ENCODE measurements around the gene GPR89B. TPM values are rescaled to one million over a fixed set of nuclear protein-coding genes. Genes with fewer than 3 reads are reported as not detected.
"Not testable (repeated sequence)": the region's sequence is repeated elsewhere in the genome, so short reads cannot be mapped to it uniquely, and the experiment has no call there.

The GPR89B gene
- total RNA-seq, 1 experiment from 2014 or later: 2.3 TPM

DNA sequence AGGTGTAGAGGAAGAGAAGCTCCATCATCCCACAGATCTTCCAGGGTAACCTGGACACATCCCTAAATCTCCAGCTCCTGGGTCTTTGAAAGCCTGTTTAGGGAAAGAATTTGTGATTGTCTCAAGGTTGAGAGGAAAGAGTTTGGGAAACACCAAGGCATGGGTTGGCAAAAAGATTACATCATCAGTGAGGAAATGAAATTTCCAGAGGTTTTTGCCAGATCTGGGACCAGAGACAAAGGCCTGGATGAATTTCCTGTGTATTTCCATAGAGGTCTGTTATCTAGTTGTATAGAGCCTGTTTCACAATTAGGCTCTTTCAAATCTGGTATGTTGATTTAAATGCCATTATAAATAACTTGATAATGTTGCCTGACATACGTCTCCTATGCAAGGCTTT lies 82.3 kb downstream of the GPR89B start:
- DNase-seq (ENCODE audit: low read depth): no peak
- in situ Hi-C loops (cut with HindIII; ENCODE audit: low pct_unique_long_range_greater_than_20kb, low sequenced_read_pairs): no loop called here

DNA sequence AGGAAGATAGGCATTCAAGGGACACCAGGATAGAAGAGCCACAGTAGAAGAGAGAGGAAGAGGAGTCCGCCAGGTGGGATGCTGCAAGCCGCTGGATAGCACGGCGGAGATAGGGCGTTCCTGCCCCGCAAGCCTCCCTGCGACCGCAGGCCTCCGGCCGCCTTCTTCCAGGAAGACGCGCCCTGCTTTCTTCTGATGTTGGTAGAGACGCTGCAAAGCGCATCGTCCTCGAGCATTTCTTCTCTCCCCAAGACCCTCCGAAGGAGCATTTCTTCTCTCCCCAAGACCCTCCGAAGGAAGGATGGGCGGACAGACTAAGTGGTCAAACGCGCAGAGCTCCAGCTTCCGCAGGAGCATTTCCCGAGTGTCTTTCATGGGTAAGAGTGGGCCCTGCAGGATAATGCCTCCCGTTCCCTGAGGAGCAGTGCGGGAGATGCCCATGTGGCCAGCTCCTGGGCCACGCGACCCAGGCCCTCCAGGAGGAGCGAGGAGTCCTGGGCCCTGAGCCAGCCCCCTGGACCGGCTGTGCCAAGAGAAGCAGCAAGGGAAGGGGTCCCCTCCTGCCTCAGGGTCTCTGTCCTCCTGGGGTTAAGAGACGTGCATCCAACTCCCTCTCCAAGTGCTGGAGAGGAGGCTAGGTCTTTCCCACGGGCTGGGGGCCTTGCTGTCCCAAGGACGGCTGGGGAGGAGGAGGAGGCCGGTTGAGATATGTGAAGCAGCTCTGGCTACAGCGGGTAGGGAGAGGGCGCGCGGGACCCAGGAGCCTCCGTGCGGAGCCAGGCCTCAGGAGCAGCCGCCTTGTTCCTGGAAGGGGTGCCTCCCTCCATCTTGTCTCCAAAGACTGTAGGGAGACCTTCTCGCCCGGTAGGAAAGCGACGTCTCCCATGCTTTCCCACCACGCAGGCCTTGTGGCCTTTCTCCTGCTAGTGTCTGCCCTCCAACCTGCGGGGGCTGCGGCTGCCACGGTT lies 85.2 kb downstream of the GPR89B start:
- DNase-seq (ENCODE audit: low read depth); in situ Hi-C loops (cut with HindIII; ENCODE audit: low pct_unique_long_range_greater_than_20kb, low sequenced_read_pairs): not testable (repeated sequence)

DNA sequence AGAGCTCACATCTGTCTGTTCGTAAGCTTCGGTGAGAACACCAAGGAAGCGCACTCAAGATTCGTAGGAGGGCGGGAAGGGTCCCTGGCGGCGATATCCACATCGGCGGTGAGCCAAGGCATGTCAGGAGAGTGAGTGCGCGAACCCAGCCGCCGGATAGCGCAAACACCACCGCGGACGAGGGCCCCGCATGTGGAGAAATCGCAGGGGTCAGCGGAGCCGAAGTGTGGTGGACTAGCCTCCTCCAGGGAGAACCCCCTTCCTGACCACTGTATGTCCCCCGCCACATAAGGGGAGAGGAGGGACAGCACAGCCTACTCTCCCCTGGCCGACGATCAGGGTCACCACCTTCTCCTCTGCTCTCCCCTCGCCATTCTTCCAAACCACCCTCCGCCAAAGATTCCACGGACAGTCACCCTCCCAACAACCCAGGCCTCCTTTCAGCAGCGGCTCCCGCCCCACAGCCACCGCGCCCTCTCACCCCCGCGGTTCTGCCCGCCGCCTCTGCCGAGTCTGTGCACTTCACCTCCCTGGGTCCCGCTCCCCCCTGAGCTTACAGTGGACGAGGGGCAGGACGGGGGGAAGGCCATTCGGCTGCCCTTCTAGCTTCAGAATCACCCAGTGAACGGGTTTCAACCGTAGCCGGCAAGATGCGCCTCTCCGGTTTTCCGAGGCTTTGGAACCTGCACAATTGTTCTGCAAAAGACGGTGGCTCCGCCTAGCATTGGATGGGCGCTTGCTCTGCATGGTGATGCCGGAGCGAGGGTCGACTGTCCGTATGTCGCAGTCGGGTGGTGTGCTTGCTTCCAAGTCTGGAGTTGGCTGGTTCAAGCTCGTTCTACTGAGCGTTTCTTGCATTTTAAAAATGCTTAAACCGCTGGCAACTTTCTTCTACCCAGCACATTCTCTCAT lies 86.3 kb downstream of the GPR89B start:
- in situ Hi-C loops (cut with HindIII; ENCODE audit: low pct_unique_long_range_greater_than_20kb, low sequenced_read_pairs); DNase-seq (ENCODE audit: low read depth): not testable (repeated sequence)

DNA sequence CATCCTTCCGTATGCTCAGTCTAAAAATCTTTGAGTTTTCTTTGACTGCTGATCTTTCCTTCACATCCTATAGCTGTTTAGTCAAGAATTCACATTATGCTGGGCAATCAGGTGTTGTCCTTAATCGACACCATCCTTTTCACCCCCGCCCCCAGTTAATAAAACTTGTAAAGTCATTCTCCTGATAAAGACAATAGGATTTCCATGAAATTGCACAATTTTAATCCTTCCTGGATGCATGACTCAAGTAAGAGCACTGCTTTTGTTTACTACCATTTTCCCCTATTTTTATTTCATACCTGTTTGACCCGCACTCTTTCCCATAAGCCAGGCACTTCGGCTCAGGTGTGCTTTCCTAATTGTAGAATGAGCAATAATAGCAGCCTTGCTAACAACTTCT lies 96.7 kb downstream of the GPR89B start:
- DNase-seq (ENCODE audit: low read depth); in situ Hi-C loops (cut with HindIII; ENCODE audit: low pct_unique_long_range_greater_than_20kb, low sequenced_read_pairs): not testable (repeated sequence)

DNA sequence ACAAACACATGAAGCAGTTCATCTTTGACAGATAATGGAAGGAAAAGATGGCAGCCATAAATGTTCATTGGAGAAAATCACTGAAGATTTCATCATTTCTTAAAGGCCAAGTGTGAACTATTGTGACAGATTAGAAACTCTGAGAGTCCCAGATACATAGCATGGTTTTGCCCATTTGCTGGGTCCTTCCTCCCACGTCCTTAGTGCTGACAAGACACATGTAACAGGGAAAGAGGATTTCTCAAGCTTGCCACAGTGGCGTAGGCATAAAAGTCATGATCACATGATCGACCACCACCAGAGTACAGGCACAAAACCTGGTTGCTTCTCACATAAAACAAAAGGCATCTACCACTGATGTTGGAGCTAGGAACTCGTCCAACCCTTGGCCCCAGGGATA lies 98.8 kb downstream of the GPR89B start:
- in situ Hi-C loops (cut with HindIII; ENCODE audit: low pct_unique_long_range_greater_than_20kb, low sequenced_read_pairs); DNase-seq (ENCODE audit: low read depth): not testable (repeated sequence)

DNA sequence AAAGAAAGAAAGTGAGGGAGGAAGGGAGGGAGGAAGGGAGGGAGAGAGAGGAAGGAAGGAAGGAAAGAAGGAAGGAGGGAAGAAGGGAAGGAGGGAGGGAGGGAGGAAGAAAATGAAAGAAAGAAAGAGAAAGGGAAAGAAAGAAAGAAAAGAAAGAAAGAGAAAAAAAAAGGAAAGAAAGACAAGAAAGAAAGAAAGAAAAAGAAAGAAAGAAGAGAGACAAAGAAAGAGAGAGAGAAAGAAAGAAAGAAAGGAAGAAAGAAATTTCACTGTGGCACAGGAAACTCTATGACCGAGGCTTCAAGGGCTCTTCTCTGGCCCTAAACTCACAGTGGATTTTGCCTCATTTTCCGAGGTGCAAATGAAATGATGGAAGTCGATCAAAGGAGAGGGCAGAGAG lies 104.0 kb downstream of the GPR89B start:
- in situ Hi-C loops (cut with HindIII; ENCODE audit: low pct_unique_long_range_greater_than_20kb, low sequenced_read_pairs); DNase-seq (ENCODE audit: low read depth): not testable (repeated sequence)

DNA sequence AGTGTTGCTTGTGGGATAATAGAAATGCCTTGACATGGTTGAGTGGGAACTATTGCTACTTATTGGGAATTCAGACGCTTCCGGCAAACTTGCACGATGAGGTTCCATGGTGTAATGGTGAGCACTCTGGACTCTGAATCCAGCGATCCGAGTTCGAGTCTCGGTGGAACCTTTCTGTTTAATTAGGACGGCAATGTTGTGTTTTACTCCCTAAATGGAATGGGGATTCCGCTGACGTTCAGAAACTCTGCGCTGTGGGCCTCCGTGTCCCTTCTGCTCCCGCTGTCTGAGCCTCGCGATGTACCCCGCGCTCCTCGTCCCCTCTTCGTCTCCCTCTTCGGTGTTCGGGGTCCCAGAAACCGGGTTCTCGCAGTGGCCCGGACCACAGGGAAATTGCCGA lies 104.5 kb downstream of the GPR89B start:
- in situ Hi-C loops (cut with HindIII; ENCODE audit: low pct_unique_long_range_greater_than_20kb, low sequenced_read_pairs); DNase-seq (ENCODE audit: low read depth): not testable (repeated sequence)

DNA sequence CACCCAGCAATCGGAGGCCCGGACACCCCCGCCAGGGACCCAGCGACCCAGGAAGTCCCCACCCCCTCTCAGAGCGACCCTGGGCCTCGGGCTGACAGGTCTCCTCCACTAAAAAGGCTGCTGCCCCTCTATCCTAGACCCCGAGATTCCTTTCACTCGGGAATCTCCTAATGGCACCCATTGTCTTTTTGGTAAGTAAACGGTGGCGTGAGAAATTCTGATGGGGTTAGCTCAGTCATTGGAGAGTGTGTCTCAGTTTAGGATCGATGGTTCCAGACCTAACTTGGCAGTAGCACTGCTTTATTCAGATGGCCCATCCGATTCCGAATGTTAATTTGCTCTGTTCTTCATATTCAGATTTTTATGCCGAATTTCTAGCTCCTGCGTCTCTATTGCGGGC lies 104.9 kb downstream of the GPR89B start:
- in situ Hi-C loops (cut with HindIII; ENCODE audit: low pct_unique_long_range_greater_than_20kb, low sequenced_read_pairs): not testable (repeated sequence)

DNA sequence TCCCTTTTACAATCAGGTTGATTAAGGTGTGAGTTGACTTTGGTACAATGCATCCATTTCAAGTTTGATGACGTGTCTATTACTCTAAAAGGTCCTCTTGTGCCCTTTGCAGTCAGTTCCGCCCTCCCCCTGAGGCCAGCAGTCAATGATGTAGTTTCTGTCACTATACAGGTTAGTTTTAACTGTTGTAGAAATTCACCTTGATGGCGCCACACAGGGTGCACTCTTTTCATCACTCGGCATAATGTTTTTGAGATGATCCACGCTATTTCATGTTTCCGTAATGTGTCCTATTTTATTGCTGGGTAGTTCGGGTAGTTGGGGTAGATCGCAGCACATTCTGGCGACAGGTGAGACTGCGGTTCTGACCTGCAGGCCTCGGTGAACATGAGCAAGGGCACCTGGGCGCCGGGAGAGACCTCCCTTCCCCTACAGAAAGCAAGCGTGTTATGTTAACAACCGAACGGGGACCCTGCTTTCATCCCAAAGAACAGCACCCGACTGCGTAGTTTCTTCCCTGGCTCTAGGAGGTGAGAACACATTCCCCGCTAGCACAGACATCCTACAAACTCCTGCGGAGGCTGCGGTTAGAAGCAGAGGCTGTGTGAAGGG lies 109.7 kb downstream of the GPR89B start:
- DNase-seq (ENCODE audit: low read depth); in situ Hi-C loops (cut with HindIII; ENCODE audit: low pct_unique_long_range_greater_than_20kb, low sequenced_read_pairs): not testable (repeated sequence)

More for the DNA sequence above, 104.9 kb downstream of the GPR89B start:
- not testable (repeated sequence) for DNase-seq (ENCODE audit: low read depth)

DNA sequence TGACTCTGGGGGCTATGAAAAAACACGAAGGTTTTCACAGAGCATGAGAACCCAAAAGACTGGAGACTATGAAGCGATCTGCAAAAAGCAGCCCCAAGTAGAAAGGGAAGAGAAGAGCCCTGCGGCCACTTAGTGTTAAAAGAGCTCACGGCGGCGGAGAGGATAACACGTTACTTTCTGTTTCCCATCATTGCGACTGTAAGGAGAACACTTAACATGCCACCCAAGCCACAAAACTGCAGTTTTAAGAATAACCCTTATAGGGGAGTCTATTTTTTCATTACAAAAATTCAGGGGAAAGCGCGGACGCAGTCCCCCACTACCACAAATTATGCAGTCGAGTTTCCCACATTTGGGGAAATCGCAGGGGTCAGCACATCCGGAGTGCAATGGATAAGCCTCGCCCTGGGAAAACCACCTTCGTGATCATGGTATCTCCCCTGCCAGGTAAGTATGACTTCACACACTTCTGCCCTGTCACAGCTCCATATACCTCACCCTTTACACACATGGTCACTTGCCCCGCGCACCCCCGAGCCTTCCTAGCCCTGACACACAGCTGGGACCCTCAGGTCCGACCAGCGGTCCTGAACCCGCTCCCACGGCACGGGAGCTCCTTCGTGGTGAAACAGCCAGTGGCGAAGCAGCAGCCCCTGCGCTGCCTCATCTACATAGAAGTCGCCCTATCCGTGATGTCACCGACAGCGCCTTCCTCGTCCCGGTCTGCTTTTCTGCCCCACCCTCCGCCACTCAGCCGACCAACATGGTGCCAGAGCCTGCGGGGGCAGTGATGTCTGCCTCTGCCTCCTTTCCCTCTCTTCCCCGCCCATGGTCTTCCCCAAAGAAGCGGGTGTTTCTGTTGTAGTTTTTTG lies 110.5 kb downstream of the GPR89B start:
- peak; percentile 99 for DNase-seq (ENCODE audit: low read depth)
- in situ Hi-C loops (cut with HindIII; ENCODE audit: low pct_unique_long_range_greater_than_20kb, low sequenced_read_pairs): not testable (repeated sequence)

Other genes starting within 250 kb of the GPR89B start
- not detected in 2 replicates for gene GJA5, start 167.8 kb upstream of the GPR89B start, total RNA-seq (2014; rRNA removed; shearing (Covaris generic); ENCODE audit: low replicate concordance)
- gene GJA8, start 25.6 kb upstream of the GPR89B start, total RNA-seq (2014; rRNA removed; shearing (Covaris generic); ENCODE audit: low replicate concordance): not detected in 2 replicates
- 2.4 and 2.5 TPM in 2 replicates for gene NBPF11, start 223.9 kb downstream of the GPR89B start, total RNA-seq (2014; rRNA removed; shearing (Covaris generic); ENCODE audit: low replicate concordance)